Retinal pigment epithelial cell (primary cell): ENCODE measurements around the gene OR2T10.

Experiments used
- DNase-seq: peaks from one replicate; pipeline ENCODE4 v3.0.0-alpha.2; 2010; ENCODE audit warnings: low read depth
- H3K4me3 ChIP-seq: 2 replicates; pipeline ENCODE4 v1.5.1; 2011; ENCODE audit warnings: mild to moderate bottlenecking, low read length, control low read depth, moderate library complexity
- CTCF ChIP-seq: conservative IDR thresholded peaks from 2 replicates; pipeline ENCODE4 v1.5.1; 2011; ENCODE audit warnings: low read depth, low read length, control low read depth, inconsistent platforms

The OR2T10 gene

DNA sequence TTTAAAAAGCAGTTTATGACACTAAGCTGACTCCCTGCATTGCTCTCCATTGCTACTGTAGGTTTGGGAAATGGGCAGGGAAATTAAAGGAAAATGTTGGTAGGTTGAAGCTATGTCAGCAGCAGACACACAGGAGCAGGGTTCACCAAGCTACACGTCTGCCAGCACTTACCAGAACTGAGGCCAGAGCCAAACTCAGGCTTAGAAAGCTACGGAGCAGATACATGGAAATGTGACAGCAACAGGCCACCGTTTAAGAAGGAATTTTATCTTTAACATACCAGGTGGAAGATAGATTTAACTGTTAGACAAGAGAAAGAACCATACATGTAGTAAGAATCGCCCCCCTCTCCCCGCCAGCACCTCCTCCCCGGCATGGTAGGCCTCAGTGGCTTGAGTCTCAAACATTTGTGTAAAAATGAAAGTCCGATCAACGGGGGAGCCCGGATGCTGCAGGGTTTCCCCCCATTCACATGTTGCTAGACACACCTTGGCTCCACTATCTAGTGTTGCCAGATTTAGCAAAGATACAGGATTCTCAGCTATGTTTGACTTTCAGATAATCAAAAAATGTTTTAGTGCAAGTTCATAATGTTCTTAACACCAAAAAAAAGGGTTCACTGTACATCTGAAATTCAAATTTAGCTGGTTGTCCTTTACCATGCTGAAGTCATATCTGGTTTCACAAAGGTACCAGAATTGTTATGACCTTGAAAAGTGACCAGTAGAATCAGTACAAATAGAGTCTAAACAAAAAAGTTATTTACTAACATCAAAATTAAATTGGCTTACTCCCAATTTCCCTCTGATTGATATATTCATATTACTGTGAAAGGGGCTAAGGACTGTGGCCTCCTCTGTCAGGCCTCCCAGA lies 30.7 kb upstream of the OR2T10 start:
- TF ChIP-seq CTCF = no peak
- DNase-seq = no peak
- no peak overlapping the region for H3K4me3 ChIP-seq

DNA sequence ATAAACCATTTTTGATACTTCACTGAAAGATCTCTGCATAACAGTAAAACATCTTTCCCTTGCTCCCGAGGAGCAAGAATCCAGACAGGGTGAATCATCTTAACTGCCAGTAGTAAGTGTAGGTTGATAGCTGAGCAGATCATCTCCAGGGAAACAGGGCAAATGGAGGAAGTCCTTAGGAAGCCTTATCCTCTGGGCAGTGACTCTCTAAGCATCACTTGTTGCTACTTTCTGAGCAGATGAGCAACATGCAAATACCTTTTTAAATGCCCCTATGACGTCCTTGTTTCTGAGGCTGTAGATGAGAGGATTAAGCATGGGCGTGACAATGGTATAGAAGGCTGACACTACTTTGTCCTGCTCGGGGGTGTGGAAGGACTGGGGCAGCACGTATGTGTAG lies 28.5 kb upstream of the OR2T10 start:
- DNase-seq = no peak
- H3K4me3 ChIP-seq = no peak overlapping the region
- no peak for TF ChIP-seq CTCF

- no peak for TF ChIP-seq CTCF
- no peak overlapping the region for H3K4me3 ChIP-seq
- no peak for DNase-seq
Measured at GRCh38 chr1:248625166-248625565, 27.7 kb upstream of the OR2T10 start.

DNA sequence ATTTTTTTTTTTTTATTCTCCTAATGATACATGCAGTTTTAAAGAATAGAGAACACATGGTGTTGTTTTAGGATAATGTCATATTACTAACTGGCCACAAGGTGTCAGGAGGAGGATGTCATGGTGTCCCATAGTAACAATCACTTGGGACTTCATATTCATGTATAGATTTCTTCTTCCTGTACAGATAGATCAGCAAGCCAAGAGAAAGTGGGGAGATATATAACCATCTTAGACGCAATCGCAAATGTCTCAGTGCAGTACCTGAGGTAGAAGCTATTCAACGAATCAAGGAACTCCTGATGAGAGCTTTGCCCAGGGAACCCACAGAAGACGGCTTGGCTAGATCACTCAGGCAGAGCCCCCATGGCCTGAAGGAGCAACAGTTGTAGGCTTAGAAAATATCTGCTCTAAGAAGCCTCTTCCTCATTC lies 25.1 kb upstream of the OR2T10 start:
- no peak overlapping the region for H3K4me3 ChIP-seq
- TF ChIP-seq CTCF = peak; percentile 33
- no peak for DNase-seq

GRCh38 chr1:248621770-248622169 lies 24.3 kb upstream of the OR2T10 start:
- no peak for DNase-seq
- TF ChIP-seq CTCF = no peak
- H3K4me3 ChIP-seq = no peak overlapping the region

DNA sequence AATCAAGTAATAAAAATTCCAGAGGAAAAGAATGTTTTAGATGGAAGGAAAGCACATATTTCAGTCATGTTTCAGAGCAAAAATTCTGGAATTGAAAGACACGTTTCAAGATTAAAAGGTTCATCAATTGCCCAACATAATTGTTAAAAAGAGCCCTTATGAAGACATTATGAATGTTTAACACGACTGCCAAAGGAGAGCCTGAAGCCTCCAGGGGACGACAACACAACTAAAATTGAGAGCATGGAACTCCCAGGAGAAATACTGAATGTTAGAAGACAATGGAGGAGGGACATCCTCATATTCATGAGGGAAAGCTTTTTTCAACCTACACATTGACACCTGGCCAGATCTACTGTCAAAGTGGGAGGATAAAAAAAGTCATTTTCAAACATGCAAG lies 21.4 kb upstream of the OR2T10 start:
- DNase-seq = no peak
- H3K4me3 ChIP-seq = no peak overlapping the region
- TF ChIP-seq CTCF = peak; percentile 34

DNA sequence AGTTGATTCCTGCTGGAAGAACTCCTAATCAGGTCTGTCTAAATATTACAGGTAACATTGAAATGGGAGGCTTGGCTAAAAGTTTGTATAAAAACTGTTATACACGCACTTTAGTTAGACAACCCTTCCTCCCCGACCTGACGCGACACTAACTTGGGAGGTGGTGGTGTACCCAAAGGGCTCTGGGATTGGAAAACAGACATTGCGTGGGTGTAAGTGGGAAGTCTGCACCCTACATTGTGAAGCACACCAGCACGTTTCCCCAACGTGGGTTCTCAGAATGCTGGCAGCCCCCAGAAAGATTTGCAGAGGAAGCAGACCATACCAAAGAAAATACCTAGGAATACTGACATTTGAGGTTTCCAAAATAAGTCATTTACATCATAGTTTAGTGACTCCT lies 20.6 kb upstream of the OR2T10 start:
- DNase-seq = no peak
- no peak overlapping the region for H3K4me3 ChIP-seq
- no peak for TF ChIP-seq CTCF
